ENCODE measurements around the gene TULP4.

- TF ChIP-seq NFIC (IDR thresholded peaks at IDR 0.05) (no peak), TEAD4 (IDR thresholded peaks at IDR 0.05) (no peak), EGR1 (IDR thresholded peaks at IDR 0.05) (no peak), YY1 (IDR thresholded peaks at IDR 0.05; ENCODE audit: low read depth) (no peak), RAD21 (IDR thresholded peaks at IDR 0.05; ENCODE audit: low read depth) (no peak), EP300 (IDR thresholded peaks at IDR 0.05; ENCODE audit: borderline replicate concordance) (no peak)
Measured at GRCh38 chr6:158279615-158280014, 32.6 kb upstream of the TULP4 start.
